NCI-H2107 treated with DMSO at 0.1 percent for 48 hours (cell line): ENCODE measurements around the gene ULK1.

Experiments used
- DNase-seq: peaks from one replicate; lab custom pipeline; 2025; ENCODE audit not compliant: unreplicated experiment; lab: John Stamatoyannopoulos, UW

The ULK1 gene

DNA sequence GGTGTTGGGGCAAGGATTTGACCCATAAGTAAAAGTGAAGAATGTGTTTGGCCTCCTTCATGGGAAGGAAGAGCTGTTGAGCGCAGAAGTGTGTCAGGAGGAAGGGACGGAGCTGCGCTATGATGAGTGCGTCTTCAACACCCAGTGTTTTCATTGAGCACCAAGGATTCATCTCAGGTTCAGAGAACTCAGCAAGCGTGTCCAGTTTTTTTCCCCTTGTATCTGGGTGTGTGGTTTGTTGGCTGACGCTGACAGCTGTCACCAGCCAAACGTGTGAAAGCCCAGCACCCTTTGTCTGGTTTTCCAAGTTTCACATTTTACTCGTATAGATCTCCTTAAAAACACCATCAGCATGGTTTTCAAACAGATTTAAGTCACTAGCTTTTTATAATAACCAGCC, 67.6 kb downstream of the ULK1 start:
- DNase-seq, result no peak

DNA sequence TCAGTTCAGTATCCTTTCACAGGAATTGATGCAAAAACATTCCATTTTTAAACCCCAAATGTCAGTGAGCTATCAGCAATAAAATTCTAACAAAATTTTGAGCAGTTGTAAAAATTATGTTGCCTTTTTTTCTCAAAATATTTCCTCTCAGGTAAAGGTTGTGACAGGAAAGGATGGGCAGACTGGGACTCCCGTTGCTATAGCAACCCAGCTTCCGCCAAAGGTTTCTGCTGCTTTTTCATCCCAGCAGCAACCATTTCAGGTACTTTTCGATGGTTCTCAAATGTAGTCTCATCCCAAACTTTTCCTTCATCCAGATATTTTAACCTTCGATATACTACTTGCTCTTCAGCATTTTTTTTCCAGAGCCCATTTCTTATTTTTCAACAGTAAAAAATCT, 69.0 kb downstream of the ULK1 start:
- DNase-seq, result no peak

DNA sequence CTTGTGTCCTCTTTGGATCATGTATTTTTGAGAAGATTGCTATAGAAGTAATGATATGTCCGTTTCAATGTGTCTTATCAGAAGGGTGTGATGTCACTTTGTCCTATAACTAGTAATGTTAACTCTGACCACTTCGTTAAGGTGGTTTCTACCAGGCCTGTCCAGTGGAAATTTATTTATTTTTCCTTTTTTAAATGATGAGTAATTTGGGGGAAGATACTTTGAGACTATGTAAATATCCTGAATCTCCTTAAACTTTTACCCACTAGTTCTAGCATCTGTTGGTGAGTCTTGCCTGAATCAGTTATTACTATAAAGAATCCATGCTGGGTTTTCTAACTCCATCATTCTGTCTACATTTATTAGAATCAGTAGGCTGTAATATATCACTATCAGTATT, 70.7 kb downstream of the ULK1 start:
- no peak for DNase-seq

DNA sequence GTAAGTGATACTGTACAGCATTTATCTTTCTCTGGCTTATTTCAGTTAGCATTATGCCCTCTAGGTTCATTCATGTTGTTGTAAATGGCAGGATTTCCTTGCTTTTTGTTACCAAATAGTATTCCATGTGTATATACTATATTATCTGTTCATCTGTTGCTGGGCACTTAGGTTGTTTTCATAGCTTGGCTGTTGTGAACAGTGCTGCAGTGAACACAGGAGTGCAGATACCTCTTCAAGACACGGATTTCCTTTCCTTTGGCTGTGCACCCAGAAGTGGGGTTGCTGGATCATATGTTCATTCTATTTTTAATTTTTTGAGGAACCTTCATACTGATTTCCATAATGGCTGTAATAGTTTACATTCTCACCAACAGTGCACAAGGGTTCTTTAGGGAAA, 76.8 kb downstream of the ULK1 start:
- no peak for DNase-seq
